Large intestine (tissue), 3 donors: ENCODE measurements around the gene SASH1. TPM values are rescaled to one million over a fixed set of nuclear protein-coding genes. Genes with fewer than 3 reads are reported as not detected.

Experiments
- DNase-seq, 2 donors: peaks; one replicate each; pipeline versions ENCODE4 v3.0.0 to v3.0.0-alpha.2; 2013
- H3K27ac ChIP-seq: one replicate; pipeline ENCODE4 v1.5.1; 2013; ENCODE audit warnings: low read length
- H3K27me3 ChIP-seq: 2 replicates; pipeline ENCODE4 v1.6.1; 2013; ENCODE audit warnings: low read length; ENCODE audit not compliant: control insufficient read depth, insufficient read depth
- H3K36me3 ChIP-seq: 2 replicates; pipeline ENCODE4 v1.6.1; 2013; ENCODE audit warnings: low read length; ENCODE audit not compliant: control insufficient read depth, insufficient read depth
- H3K4me1 ChIP-seq: one replicate; pipeline ENCODE4 v1.6.1; 2013; ENCODE audit warnings: low read length; ENCODE audit not compliant: control insufficient read depth, insufficient read depth
- H3K4me3 ChIP-seq: one replicate; pipeline ENCODE4 v1.5.1; 2013; ENCODE audit warnings: low read length
- H3K9me3 ChIP-seq: one replicate; pipeline ENCODE4 v1.6.1; 2013; ENCODE audit warnings: mild to moderate bottlenecking, low read depth, low read length, moderate library complexity; ENCODE audit not compliant: control insufficient read depth
- WGBS: methylation state at CpG from one replicate; pipeline ENCODE4 v1.1.5; 2013; ENCODE audit warnings: low lambda C conversion rate; ENCODE audit not compliant: insufficient coverage; 5-methylcytosine and 5-hydroxymethylcytosine counted together
- polyA plus RNA-seq: library from polyadenylated mRNA; unstranded; fragments of 120-200 nt; gene quantifications from one replicate; pipeline ENCODE4 v1.2.1, GENCODE V29; 2013

SASH1 gene
- polyA plus RNA-seq, 1 donor: 15.9 TPM

DNA sequence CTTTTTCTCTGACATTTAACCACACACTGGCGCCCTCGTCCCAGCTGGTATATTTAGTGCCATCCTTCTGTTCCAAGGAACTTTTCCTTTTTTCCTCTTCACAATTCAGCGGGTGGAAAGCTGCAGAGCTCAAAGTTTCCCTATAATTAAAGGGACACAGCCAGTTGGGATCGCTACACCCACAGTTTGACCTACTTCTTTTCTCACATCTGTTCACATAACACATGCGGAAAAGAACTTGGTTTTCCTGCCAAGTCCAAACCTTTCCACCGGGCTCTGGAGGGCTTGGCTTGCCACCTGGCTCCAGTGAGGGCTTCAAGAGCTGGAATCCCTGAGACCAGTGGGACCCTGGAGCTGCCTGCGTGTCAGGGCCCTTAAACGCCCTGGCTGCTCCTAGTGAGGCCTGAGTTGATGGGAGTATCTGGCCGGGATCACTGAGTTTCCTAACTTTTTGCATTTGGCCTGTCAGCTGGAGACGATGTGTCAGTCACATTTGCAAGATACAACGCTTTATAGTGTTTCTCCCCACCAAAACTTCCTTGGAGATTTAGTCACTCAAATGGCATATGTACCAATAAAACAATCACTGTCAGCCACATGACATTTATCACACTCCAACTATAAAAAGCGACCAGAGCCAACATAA is 176.0 kb downstream of the SASH1 start:
- Histone ChIP-seq H3K27ac (no peak overlapping the region), H3K4me3 (no peak overlapping the region), H3K9me3 (no peaks in the 10 kb centered on the region), H3K4me1 (no peaks in the 10 kb centered on the region), H3K36me3 (peaks cover 37% of the 10 kb centered on the region), H3K27me3 (no peaks in the 10 kb centered on the region)
- WGBS: 50% methylated on average over 2 of the region's 12 CpGs
- DNase-seq: no peak

DNA sequence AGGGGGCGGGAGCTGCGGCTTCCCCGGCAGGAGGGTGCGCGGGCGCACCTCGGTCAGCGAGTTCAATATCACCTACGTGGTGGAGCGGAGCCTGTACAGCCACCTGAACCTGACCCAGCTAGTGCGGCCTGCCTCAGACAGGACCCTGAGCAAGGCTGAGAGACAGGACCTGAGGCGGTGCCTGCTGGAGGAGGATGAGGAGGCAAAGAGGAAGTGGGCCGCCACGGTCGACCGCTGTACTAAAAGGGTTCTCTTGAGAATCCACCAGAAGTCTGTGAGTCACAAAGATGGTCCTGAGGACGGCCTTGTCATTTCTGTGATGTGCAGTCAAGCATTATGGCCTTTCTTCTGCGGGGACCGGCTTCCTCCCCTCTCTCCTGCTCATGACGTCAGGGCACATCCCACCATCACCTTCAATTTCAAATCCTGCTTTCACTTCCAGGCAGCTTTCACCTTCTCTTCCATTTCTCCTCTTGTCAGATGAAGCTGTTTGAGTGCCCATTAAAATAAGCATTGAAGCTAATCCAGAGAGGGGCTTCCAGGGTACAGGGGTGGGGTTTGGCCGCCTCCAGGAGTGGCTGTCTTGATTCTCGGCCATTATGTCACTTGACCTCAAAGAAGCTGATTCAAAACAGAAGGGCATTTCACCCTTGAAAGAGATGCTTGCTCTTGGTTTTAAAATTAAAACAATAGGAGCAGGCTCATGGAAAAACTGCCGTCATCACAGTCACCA is 177.6 kb downstream of the SASH1 start:
- no peak overlapping the region for H3K27ac ChIP-seq
- H3K4me3 ChIP-seq: no peak overlapping the region
- DNase-seq: no peak
- WGBS: 100% methylated on average over 1 of the region's 23 CpGs
- no peaks in the 10 kb centered on the region for H3K27me3 ChIP-seq
- H3K4me1 ChIP-seq: no peaks in the 10 kb centered on the region
- H3K36me3 ChIP-seq: peaks cover 38% of the 10 kb centered on the region
- H3K9me3 ChIP-seq: no peaks in the 10 kb centered on the region

DNA sequence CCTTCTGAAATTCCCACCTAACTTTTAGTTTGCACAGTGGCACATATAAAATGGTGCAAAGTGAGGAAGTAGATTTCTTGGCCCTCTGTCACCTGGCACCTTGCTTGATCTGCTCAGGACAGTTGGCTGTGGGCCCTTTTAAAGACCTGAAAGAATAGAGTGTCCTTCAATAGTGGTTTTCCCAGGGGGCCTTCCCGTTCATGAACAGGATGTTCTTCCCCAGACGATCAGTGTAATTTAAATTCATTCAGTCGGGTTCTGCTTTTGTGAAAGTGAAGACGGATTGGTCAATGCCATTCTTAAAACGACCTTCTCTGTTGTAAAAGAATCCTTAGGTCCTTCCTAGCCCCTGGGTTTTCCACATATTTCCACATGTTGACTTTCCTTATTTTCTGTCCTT is 178.5 kb downstream of the SASH1 start:
- H3K36me3 ChIP-seq: peaks cover 45% of the 10 kb centered on the region
- H3K27me3 ChIP-seq: no peaks in the 10 kb centered on the region
- no peak overlapping the region for H3K27ac ChIP-seq
- WGBS: 100% methylated on average over 2 of the region's 5 CpGs
- H3K4me3 ChIP-seq: no peak overlapping the region
- DNase-seq: no peak
- no peaks in the 10 kb centered on the region for H3K9me3 ChIP-seq
- H3K4me1 ChIP-seq: no peaks in the 10 kb centered on the region

DNA sequence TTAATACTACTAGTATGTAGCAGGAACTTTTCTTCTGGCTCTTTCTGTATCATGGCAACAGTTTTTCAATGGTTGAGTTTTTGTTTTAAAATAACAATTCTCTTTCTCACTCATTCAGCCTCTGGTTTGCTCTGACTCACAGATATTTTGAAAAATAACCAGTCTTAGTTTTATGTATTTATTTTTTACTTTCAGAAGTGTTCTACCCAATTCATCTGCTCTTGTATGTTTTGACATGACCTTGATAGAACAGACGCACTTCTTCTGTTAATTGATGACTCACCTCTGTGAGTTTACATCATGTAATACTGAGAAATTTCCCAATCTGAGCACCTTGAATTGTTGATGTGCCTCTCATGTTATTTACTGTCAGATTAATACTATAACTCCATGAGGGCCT is 178.9 kb downstream of the SASH1 start:
- no peaks in the 10 kb centered on the region for H3K9me3 ChIP-seq
- H3K27ac ChIP-seq: no peak overlapping the region
- WGBS: 60% methylated on average over 1 of the region's 1 CpG
- H3K36me3 ChIP-seq: peaks cover 45% of the 10 kb centered on the region
- no peak for DNase-seq
- H3K4me1 ChIP-seq: no peaks in the 10 kb centered on the region
- H3K4me3 ChIP-seq: no peak overlapping the region
- no peaks in the 10 kb centered on the region for H3K27me3 ChIP-seq

DNA sequence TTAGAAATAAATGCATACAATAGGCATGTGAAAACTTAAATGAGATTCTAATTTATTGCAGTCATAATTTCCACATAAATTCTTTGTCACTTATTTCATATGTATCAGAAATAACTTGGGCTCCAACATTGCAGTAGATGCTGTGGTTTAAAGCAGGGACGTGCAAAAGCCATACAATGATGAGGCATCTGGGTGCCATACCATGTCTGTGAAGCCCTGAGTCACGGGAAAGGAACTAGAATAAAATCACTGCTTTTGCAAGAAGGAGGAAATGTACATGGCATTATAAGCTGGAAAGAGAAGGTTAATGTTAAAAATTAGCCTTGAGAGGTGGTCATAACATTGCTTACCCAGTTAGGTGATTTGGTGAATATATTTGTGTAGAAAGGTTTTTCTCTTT is 180.4 kb downstream of the SASH1 start:
- no peak for DNase-seq
- WGBS: 100% methylated on average over 1 of the region's 2 CpGs
- Histone ChIP-seq H3K27ac (no peak overlapping the region), H3K27me3 (no peaks in the 10 kb centered on the region), H3K9me3 (no peaks in the 10 kb centered on the region), H3K36me3 (peaks cover 41% of the 10 kb centered on the region), H3K4me1 (no peaks in the 10 kb centered on the region), H3K4me3 (no peak overlapping the region)

DNA sequence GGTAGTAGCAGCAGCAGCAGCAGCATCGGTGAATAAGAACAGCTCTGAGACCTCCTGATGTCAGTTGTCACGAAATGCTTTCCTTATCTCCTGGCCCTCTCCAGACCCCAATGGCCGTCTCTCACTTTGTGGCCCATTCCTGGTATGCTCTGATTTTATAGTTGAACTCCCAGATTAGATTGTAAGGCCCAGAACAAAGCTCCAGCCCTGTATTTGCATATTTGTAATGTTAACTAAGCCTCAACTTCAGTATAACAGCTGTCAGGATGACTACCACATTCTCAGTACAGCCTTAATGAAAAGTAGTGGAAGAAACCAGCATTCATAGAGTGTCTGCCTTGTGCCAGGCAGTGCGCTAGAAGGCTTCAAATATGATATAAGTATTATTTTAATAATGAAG is 180.9 kb downstream of the SASH1 start:
- DNase-seq: no peak
- Histone ChIP-seq H3K4me1 (no peaks in the 10 kb centered on the region), H3K27me3 (no peaks in the 10 kb centered on the region), H3K4me3 (no peak overlapping the region), H3K9me3 (no peaks in the 10 kb centered on the region), H3K36me3 (peaks cover 42% of the 10 kb centered on the region), H3K27ac (no peak overlapping the region)
- no CpG with 5 or more reads among the region's 4 CpGs for WGBS

DNA sequence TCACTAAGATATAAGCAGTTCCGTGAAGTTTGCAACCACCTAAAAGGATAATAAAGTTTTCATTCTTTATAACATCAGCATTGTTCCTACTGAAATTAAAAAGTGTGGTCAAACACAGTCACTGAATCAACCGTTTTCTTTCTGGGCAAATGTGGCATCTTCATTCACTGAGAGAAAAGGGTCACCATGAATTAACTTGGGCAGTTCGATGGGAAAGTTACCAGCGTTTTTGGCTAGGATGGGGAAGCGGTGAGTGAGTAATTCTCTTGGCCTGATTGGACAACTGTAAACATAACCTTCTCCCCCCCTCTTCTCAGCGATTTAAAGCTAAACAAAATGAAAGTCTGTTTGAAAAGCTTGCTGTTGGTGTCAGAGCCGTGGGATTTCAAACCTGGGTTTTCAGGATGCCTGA is 181.8 kb downstream of the SASH1 start:
- 86% methylated on average over 1 of the region's 7 CpGs for WGBS
- Histone ChIP-seq H3K36me3 (peaks cover 40% of the 10 kb centered on the region), H3K9me3 (no peaks in the 10 kb centered on the region), H3K27me3 (no peaks in the 10 kb centered on the region), H3K4me1 (no peaks in the 10 kb centered on the region), H3K4me3 (no peak overlapping the region), H3K27ac (no peak overlapping the region)
- DNase-seq: peak in 1 of 2 donors; percentile 17

DNA sequence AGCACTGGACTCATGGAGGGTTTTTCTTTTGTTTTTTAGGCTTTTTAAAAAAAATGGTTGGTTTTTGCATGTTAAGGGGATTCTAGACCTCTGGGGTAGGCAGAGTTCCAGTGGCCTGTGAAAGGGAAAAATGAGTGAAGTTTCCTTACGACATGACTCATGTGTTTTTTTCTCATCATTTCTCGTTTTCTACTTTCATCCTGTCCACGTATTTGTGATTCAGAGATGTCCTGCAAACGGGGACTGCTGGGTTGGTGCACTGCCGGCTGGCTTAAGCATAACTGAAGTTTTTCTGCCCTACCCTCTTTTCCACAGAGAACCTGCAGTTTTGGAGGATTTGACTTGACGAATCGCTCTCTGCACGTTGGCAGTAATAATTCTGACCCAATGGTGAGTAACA is 182.3 kb downstream of the SASH1 start:
- Histone ChIP-seq H3K27me3 (no peaks in the 10 kb centered on the region), H3K4me3 (no peak overlapping the region), H3K27ac (peak overlapping the region; percentile 18), H3K4me1 (no peaks in the 10 kb centered on the region), H3K9me3 (no peaks in the 10 kb centered on the region), H3K36me3 (peaks cover 35% of the 10 kb centered on the region)
- DNase-seq: no peak
- WGBS: 80% methylated on average over 1 of the region's 8 CpGs

DNA sequence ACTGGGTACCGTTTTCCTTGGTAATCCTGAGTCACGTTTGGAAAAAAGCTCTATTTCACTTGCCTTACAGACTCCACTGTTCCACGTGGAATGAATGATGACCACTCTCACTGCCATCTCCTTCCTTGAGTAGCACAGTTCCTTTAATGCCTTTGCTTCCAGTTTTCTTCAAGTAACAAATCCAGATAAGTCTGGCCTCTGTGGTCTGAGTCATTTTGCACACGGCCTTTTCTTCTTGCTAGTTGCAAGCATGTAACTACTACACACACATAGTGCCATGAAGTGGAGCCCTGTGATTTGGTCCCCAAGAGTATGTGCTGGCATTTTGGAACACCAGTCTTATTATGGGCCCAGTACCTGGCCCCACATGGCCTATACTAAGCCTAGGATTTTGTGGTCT is 182.8 kb downstream of the SASH1 start:
- Histone ChIP-seq H3K27ac (no peak overlapping the region), H3K4me1 (no peaks in the 10 kb centered on the region), H3K27me3 (no peaks in the 10 kb centered on the region), H3K36me3 (peaks cover 30% of the 10 kb centered on the region), H3K4me3 (no peak overlapping the region), H3K9me3 (no peaks in the 10 kb centered on the region)
- no CpG with 5 or more reads among the region's 4 CpGs for WGBS
- DNase-seq: no peak

DNA sequence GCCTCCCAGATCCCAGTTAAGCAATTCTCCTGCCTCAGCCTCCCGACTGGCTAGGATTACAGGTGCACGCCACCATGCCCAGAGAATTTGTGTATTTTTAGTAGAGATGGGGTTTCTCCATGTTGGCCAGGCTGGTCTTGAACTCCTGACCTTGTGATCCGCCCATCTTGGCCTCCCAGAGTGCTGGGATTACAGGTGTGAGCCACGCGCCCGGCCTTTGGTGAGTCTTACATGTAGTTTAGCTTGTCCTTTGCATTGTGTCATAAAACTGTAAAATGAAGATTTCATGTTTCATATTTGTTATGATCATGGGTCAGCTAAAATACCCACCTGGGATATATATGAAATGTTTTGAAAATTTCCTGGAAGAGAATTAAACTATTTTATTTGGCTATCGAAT is 183.5 kb downstream of the SASH1 start:
- no CpG with 5 or more reads among the region's 7 CpGs for WGBS
- Histone ChIP-seq H3K9me3 (no peaks in the 10 kb centered on the region), H3K27ac (no peak overlapping the region), H3K27me3 (no peaks in the 10 kb centered on the region), H3K4me3 (no peak overlapping the region), H3K4me1 (no peaks in the 10 kb centered on the region), H3K36me3 (peaks cover 27% of the 10 kb centered on the region)
- DNase-seq: no peak

DNA sequence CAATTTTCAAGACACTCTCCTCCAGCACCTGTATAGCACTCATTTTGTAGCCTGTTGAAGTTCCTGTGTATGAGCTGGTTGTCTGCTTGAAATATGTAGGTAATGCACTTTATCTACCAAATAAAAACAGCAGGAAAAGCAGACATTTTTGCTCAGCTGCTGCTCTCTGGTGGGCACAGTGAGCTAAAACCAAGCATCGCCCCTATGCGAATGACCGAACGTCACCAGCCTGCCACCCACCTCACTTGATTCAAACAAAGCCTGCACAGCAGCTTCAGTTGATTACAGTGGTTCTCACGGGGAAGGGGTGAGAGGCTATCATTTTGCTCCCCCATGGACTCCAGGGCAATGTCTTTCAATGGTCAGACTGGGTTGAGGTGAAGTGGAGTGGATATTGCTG is 185.7 kb downstream of the SASH1 start:
- Histone ChIP-seq H3K4me3 (no peak overlapping the region), H3K36me3 (peaks cover 45% of the 10 kb centered on the region), H3K27ac (no peak overlapping the region), H3K27me3 (no peaks in the 10 kb centered on the region), H3K4me1 (no peaks in the 10 kb centered on the region), H3K9me3 (no peaks in the 10 kb centered on the region)
- no CpG with 5 or more reads among the region's 5 CpGs for WGBS
- no peak for DNase-seq
